ENCODE results near the gene NEK11. TPM values are rescaled to one million over a fixed set of nuclear protein-coding genes. Genes with fewer than 3 reads are reported as not detected.

The NEK11 gene
- total RNA-seq, 1 donor from 2014 or later: 20.9 TPM

DNA sequence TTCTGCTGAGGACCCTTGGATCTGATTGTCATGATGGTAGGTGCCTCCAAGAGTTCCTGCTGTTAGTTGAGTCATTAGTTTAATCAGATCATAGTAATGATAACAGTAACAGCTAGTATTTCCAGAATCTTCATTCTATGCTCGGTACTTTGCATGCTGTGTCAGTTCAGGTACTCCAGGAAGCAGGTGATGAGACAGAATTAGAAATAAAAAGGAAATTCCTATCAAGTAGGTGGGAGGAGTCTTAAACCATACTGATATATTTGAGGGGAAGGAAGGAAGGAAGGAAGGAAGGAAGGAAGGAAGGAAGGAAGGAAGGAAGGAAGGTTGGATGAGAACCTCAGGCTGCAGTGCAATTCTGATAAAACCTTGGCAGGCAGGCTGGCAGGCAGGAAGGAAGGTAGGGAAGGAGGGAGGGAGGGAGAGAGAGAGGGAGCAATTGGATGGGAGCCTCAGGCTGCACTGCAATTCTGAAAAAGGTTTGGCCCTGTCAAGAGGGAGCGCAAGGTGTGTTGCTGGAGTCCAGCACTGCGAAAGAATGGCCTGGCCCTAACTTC lies 206.1 kb downstream of the NEK11 start:
- Histone ChIP-seq H3K36me3 (ENCODE audit: control insufficient read depth in 3 of 3, insufficient read depth in 3 of 3, low read length in 3 of 3) (no peaks in the 10 kb centered on the region), H3K9ac (ENCODE audit: low read depth in 1 of 3, low read length in 3 of 3) (no peak overlapping the region), H3K4me3 (ENCODE audit: low read length in 3 of 3) (no peak overlapping the region), H3K9me3 (ENCODE audit: control insufficient read depth in 3 of 3, low read length in 3 of 3) (no peaks in the 10 kb centered on the region), H3K4me1 (ENCODE audit: control insufficient read depth in 3 of 3, insufficient read depth in 3 of 3, low read length in 3 of 3) (no peaks in the 10 kb centered on the region), H3K27ac (ENCODE audit: low read depth, low read length) (no peak overlapping the region), H3K27me3 (ENCODE audit: control insufficient read depth in 3 of 3, insufficient read depth in 3 of 3, low read length in 3 of 3) (no peaks in the 10 kb centered on the region)

DNA sequence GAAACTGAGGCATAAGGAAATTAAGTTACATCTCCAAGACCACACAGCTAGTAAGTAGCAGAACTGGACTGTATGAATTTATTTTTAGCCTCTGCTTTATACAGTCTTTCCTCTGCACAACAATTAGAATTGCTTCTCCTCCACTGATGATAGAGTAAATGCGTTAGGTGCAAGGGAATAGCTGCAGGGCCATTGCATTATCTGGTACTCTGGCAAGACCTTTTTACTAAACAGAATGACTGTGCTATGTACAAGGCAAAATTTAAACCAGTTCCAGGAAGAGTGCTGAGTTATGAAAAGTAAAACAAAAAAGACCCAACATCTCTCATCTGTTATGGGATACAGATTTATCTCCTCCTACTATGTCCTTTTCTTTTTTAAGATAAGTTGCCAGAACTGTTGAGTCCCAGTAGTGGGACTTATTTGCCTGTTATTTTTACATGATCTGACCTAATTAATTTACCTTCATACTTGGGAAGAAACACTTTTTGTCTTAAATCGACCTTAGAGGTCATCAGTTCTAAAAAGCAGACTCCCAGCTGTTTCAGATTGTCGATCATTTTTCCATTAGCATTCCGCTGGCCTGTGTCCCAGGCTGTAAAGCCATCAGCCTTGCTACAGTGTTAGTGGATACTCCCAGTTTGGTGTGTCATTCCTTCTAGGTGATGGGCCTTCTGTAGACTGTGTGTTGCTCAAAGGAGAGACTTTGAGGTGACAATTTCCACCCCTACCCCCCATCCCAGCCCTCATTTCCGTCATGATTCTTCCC lies 207.4 kb downstream of the NEK11 start:
- Histone ChIP-seq H3K36me3 (ENCODE audit: control insufficient read depth in 3 of 3, insufficient read depth in 3 of 3, low read length in 3 of 3) (no peaks in the 10 kb centered on the region), H3K27me3 (ENCODE audit: control insufficient read depth in 3 of 3, insufficient read depth in 3 of 3, low read length in 3 of 3) (no peaks in the 10 kb centered on the region), H3K4me1 (ENCODE audit: control insufficient read depth in 3 of 3, insufficient read depth in 3 of 3, low read length in 3 of 3) (no peaks in the 10 kb centered on the region), H3K4me3 (ENCODE audit: low read length in 3 of 3) (no peak overlapping the region), H3K9ac (ENCODE audit: low read depth in 1 of 3, low read length in 3 of 3) (no peak overlapping the region), H3K27ac (ENCODE audit: low read depth, low read length) (no peak overlapping the region), H3K9me3 (ENCODE audit: control insufficient read depth in 3 of 3, low read length in 3 of 3) (no peaks in the 10 kb centered on the region)

DNA sequence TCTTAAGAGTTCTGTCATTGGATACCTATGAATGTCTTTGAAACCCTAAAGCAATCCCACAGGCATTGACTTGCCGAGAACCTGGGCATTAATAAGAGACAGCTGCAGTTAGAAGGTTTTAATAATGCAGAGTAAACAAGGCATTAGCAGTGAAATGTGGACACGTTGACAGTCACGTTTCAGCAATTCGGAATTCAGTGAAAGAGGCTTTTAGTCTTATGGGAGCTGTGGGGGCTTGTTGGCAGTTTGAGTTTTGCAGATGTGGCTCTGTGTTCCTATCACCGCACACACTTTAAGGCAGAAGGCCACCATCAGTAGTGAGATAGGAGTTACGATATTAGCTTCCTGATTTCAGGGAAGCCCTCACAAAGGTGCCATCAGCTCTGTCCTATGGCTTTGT lies 209.7 kb downstream of the NEK11 start:
- Histone ChIP-seq H3K36me3 (ENCODE audit: control insufficient read depth in 3 of 3, insufficient read depth in 3 of 3, low read length in 3 of 3) (no peaks in the 10 kb centered on the region), H3K4me1 (ENCODE audit: control insufficient read depth in 3 of 3, insufficient read depth in 3 of 3, low read length in 3 of 3) (no peaks in the 10 kb centered on the region), H3K9ac (ENCODE audit: low read depth in 1 of 3, low read length in 3 of 3) (no peak overlapping the region), H3K9me3 (ENCODE audit: control insufficient read depth in 3 of 3, low read length in 3 of 3) (no peaks in the 10 kb centered on the region), H3K27ac (ENCODE audit: low read depth, low read length) (no peak overlapping the region), H3K27me3 (ENCODE audit: control insufficient read depth in 3 of 3, insufficient read depth in 3 of 3, low read length in 3 of 3) (no peaks in the 10 kb centered on the region), H3K4me3 (ENCODE audit: low read length in 3 of 3) (no peak overlapping the region)

DNA sequence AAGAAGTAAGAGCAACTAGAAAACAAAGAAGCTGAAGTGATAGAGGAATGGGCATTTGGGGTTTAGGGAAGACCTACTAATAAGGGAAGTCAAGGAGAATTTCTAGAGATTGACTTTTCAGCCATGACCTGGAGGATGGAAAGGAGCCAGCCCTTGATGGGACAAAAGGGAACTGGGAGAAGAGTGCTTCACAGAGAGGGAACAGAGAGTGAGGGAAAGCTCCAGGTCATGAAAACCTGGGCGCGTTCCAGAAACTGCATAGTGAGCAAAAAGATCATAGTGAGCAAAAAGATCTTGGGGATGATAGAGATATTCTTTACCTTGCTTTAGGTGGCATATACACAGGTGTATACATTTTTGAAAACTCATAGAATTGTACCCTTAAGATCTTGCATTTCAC lies 211.8 kb downstream of the NEK11 start:
- no peak overlapping the region for H3K4me3 ChIP-seq (ENCODE audit: low read length in 3 of 3)
- no peaks in the 10 kb centered on the region for H3K36me3 ChIP-seq (ENCODE audit: control insufficient read depth in 3 of 3, insufficient read depth in 3 of 3, low read length in 3 of 3)
- H3K9ac ChIP-seq (ENCODE audit: low read depth in 1 of 3, low read length in 3 of 3): no peak overlapping the region
- no peaks in the 10 kb centered on the region for H3K4me1 ChIP-seq (ENCODE audit: control insufficient read depth in 3 of 3, insufficient read depth in 3 of 3, low read length in 3 of 3)
- H3K27me3 ChIP-seq (ENCODE audit: control insufficient read depth in 3 of 3, insufficient read depth in 3 of 3, low read length in 3 of 3): no peaks in the 10 kb centered on the region
- no peaks in the 10 kb centered on the region for H3K9me3 ChIP-seq (ENCODE audit: control insufficient read depth in 3 of 3, low read length in 3 of 3)
- no peak overlapping the region for H3K27ac ChIP-seq (ENCODE audit: low read depth, low read length)

DNA sequence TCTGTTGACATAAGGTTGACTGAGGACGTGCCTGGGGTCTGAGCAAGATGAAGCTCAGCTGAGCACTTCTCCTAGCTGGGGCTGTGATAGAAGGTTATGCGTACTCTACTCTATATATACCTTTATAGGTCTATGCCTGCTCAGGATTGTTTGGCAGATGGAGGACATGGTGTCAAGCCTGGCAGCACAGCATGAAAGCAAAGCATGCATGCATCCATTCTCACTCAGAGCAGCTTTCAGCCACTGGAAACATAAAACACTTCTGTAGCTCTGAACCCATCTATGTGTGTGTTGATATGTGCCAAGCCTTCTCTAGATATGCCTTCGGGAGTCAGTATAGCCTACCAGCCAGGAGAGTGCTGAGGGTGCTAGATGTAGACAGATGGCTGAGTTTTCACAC lies 212.6 kb downstream of the NEK11 start:
- H3K27me3 ChIP-seq (ENCODE audit: control insufficient read depth in 3 of 3, insufficient read depth in 3 of 3, low read length in 3 of 3): no peaks in the 10 kb centered on the region
- H3K27ac ChIP-seq (ENCODE audit: low read depth, low read length): no peak overlapping the region
- no peak overlapping the region for H3K4me3 ChIP-seq (ENCODE audit: low read length in 3 of 3)
- no peak overlapping the region for H3K9ac ChIP-seq (ENCODE audit: low read depth in 1 of 3, low read length in 3 of 3)
- H3K36me3 ChIP-seq (ENCODE audit: control insufficient read depth in 3 of 3, insufficient read depth in 3 of 3, low read length in 3 of 3): no peaks in the 10 kb centered on the region
- no peaks in the 10 kb centered on the region for H3K9me3 ChIP-seq (ENCODE audit: control insufficient read depth in 3 of 3, low read length in 3 of 3)
- no peaks in the 10 kb centered on the region for H3K4me1 ChIP-seq (ENCODE audit: control insufficient read depth in 3 of 3, insufficient read depth in 3 of 3, low read length in 3 of 3)

DNA sequence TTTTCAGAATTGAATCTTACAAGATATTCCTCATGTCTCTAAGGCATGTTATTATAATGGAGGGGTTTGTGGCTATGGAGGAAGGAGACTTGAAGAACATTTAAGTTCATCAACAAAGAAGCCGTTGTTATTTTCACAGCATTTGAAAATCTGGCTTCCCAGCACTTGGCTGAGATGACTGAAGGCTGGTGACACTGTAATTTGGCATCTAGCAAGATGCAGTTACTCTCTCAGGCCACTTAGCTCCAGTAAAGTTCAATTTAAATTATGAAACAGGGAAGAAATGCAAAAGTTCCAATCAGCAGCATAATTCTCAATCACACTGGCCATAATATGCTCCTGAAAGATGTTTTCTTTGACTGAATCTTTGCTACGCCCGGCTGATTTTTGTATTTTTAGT lies 215.5 kb downstream of the NEK11 start:
- H3K9ac ChIP-seq (ENCODE audit: low read depth in 1 of 3, low read length in 3 of 3): no peak overlapping the region
- H3K9me3 ChIP-seq (ENCODE audit: control insufficient read depth in 3 of 3, low read length in 3 of 3): no peaks in the 10 kb centered on the region
- no peaks in the 10 kb centered on the region for H3K27me3 ChIP-seq (ENCODE audit: control insufficient read depth in 3 of 3, insufficient read depth in 3 of 3, low read length in 3 of 3)
- no peak overlapping the region for H3K27ac ChIP-seq (ENCODE audit: low read depth, low read length)
- no peaks in the 10 kb centered on the region for H3K4me1 ChIP-seq (ENCODE audit: control insufficient read depth in 3 of 3, insufficient read depth in 3 of 3, low read length in 3 of 3)
- no peaks in the 10 kb centered on the region for H3K36me3 ChIP-seq (ENCODE audit: control insufficient read depth in 3 of 3, insufficient read depth in 3 of 3, low read length in 3 of 3)
- no peak overlapping the region for H3K4me3 ChIP-seq (ENCODE audit: low read length in 3 of 3)

DNA sequence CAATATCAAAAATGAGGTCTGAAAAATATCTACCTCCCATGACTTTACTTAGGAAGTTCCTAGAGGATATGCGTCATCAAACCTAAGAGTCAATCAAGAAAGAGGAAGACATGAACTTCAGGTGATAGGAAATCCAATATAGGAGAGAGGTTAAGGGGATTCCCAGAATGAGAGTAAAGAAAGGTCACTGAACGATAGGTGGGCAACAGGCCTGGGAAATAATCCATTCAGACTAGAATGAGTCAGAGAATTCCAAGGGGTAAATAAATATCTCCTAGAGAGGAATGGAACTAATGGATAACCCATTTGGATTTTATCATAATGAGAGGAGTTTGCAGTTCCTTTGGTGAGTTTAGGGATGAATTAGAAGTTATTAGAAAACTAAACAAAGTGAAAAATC lies 223.8 kb downstream of the NEK11 start:
- Histone ChIP-seq H3K4me3 (ENCODE audit: low read length in 3 of 3) (no peak overlapping the region), H3K9ac (ENCODE audit: low read depth in 1 of 3, low read length in 3 of 3) (no peak overlapping the region), H3K9me3 (ENCODE audit: control insufficient read depth in 3 of 3, low read length in 3 of 3) (peaks cover 0 to 2% (median 0%) of the 10 kb centered on the region in 3 donors), H3K4me1 (ENCODE audit: control insufficient read depth in 3 of 3, insufficient read depth in 3 of 3, low read length in 3 of 3) (no peaks in the 10 kb centered on the region), H3K36me3 (ENCODE audit: control insufficient read depth in 3 of 3, insufficient read depth in 3 of 3, low read length in 3 of 3) (no peaks in the 10 kb centered on the region), H3K27ac (ENCODE audit: low read depth, low read length) (no peak overlapping the region), H3K27me3 (ENCODE audit: control insufficient read depth in 3 of 3, insufficient read depth in 3 of 3, low read length in 3 of 3) (no peaks in the 10 kb centered on the region)

DNA sequence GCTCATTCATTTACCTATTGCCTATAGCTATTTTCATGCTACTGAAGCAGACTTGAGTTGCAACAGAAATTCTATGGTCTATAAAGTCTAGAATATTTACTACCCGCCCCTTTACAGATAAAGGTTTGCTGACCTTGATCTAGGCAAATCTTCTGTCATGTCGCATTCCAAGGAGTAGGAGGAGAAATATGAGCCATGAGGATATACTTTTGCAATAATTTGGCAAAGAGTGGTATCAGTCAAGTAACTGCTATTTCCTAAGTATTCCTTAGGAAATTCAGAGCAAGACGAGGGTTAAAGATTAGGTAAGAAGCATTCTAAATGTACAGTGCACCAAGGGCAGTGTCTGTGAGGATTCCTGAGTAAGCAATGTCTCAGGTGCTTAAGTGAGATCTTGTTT lies 233.8 kb downstream of the NEK11 start:
- no peak overlapping the region for H3K27ac ChIP-seq (ENCODE audit: low read depth, low read length)
- H3K4me1 ChIP-seq (ENCODE audit: control insufficient read depth in 3 of 3, insufficient read depth in 3 of 3, low read length in 3 of 3): no peaks in the 10 kb centered on the region
- H3K9me3 ChIP-seq (ENCODE audit: control insufficient read depth in 3 of 3, low read length in 3 of 3): no peaks in the 10 kb centered on the region
- no peaks in the 10 kb centered on the region for H3K36me3 ChIP-seq (ENCODE audit: control insufficient read depth in 3 of 3, insufficient read depth in 3 of 3, low read length in 3 of 3)
- H3K4me3 ChIP-seq (ENCODE audit: low read length in 3 of 3): no peak overlapping the region
- H3K9ac ChIP-seq (ENCODE audit: low read depth in 1 of 3, low read length in 3 of 3): no peak overlapping the region
- H3K27me3 ChIP-seq (ENCODE audit: control insufficient read depth in 3 of 3, insufficient read depth in 3 of 3, low read length in 3 of 3): no peaks in the 10 kb centered on the region

DNA sequence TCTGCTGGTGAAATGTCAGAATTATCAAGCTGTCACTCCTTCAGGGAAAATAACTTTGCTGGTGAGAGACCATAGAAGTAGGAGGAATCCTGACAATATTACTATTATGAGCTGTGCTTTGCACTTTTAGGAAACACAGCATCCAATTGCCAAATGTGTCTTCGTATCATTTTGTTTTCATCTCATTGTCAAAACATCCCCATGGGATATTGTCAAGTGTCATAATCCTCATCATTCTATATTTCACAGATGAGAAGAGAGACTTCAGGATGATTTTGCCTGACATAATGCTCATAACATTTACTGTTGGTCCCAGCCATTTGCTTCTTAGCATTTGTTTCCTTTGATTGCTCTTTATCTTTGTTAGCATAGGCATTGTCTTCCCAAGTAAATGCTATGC lies 234.4 kb downstream of the NEK11 start:
- Histone ChIP-seq H3K4me1 (ENCODE audit: control insufficient read depth in 3 of 3, insufficient read depth in 3 of 3, low read length in 3 of 3) (no peaks in the 10 kb centered on the region), H3K9me3 (ENCODE audit: control insufficient read depth in 3 of 3, low read length in 3 of 3) (no peaks in the 10 kb centered on the region), H3K9ac (ENCODE audit: low read depth in 1 of 3, low read length in 3 of 3) (no peak overlapping the region), H3K36me3 (ENCODE audit: control insufficient read depth in 3 of 3, insufficient read depth in 3 of 3, low read length in 3 of 3) (no peaks in the 10 kb centered on the region), H3K27me3 (ENCODE audit: control insufficient read depth in 3 of 3, insufficient read depth in 3 of 3, low read length in 3 of 3) (no peaks in the 10 kb centered on the region), H3K4me3 (ENCODE audit: low read length in 3 of 3) (no peak overlapping the region), H3K27ac (ENCODE audit: low read depth, low read length) (no peak overlapping the region)

DNA sequence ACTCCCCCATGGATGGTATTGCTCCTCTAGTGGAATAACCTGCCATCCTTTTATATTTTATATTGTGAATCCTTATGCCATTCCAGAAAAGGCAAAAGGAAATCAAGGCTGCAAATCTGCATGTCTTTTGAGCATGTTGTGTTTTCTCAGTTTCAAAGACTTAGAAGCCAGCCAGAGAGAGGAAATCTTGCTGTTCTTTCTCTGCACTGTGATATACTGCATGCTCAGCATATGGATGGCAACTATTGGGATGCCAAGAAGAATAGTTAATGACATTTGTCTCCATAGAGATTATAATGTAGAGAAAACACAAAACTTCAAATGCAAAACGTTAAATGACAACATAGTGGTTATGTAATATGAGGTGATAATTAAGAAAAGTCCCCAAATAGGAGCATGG lies 248.9 kb downstream of the NEK11 start:
- Histone ChIP-seq H3K27ac (ENCODE audit: low read depth, low read length) (no peak overlapping the region), H3K4me1 (ENCODE audit: control insufficient read depth in 3 of 3, insufficient read depth in 3 of 3, low read length in 3 of 3) (peaks cover 0 to under 1% (median 0%) of the 10 kb centered on the region in 3 donors), H3K36me3 (ENCODE audit: control insufficient read depth in 3 of 3, insufficient read depth in 3 of 3, low read length in 3 of 3) (no peaks in the 10 kb centered on the region), H3K9ac (ENCODE audit: low read depth in 1 of 3, low read length in 3 of 3) (no peak overlapping the region), H3K4me3 (ENCODE audit: low read length in 3 of 3) (no peak overlapping the region), H3K9me3 (ENCODE audit: control insufficient read depth in 3 of 3, low read length in 3 of 3) (no peaks in the 10 kb centered on the region), H3K27me3 (ENCODE audit: control insufficient read depth in 3 of 3, insufficient read depth in 3 of 3, low read length in 3 of 3) (no peaks in the 10 kb centered on the region)
